KMS-11 (cell line): ENCODE results near the gene MEPE.

ENCODE experiments used
- H2AFZ ChIP-seq: fragments of 200-600 bp; sonication (generic); 2 replicates; pipeline ENCODE4 v1.6.1; 2016; ENCODE audit warnings: antibody characterized with exemption, mixed run types, low read depth
- H3K27ac ChIP-seq: fragments of 200-600 bp; sonication (generic); 2 replicates; pipeline ENCODE4 v1.6.1; 2016; ENCODE audit warnings: mild to moderate bottlenecking, mixed run types
- H3K27me3 ChIP-seq: fragments of 200-600 bp; sonication (generic); 2 replicates; pipeline ENCODE4 v1.6.1; 2017; ENCODE audit warnings: mild to moderate bottlenecking, low read depth, mixed run types, moderate library complexity; ENCODE audit not compliant: insufficient read depth
- H3K36me3 ChIP-seq: fragments of 200-600 bp; sonication (generic); 2 replicates; pipeline ENCODE4 v1.6.1; 2017; ENCODE audit warnings: mild to moderate bottlenecking, mixed run types; ENCODE audit not compliant: insufficient read depth
- H3K4me1 ChIP-seq: fragments of 200-600 bp; sonication (generic); 2 replicates; pipeline ENCODE4 v1.6.1; 2016; ENCODE audit warnings: mild to moderate bottlenecking, low read depth, mixed run types; ENCODE audit not compliant: poor library complexity, severe bottlenecking
- H3K4me2 ChIP-seq: fragments of 200-600 bp; sonication (generic); 2 replicates; pipeline ENCODE4 v1.7.0; 2016; ENCODE audit warnings: mild to moderate bottlenecking, mixed run types
- H3K4me3 ChIP-seq: fragments of 200-600 bp; sonication (generic); IDR thresholded peaks from 2 replicates; pipeline ENCODE4 v1.6.1; 2017; ENCODE audit warnings: low read depth, low read length, mixed read lengths; ENCODE audit not compliant: insufficient read depth
- H3K79me2 ChIP-seq: fragments of 200-600 bp; sonication (generic); 2 replicates; pipeline ENCODE4 v1.6.1; 2016; ENCODE audit warnings: low read depth, mixed run types; ENCODE audit not compliant: insufficient read depth
- H3K9ac ChIP-seq: fragments of 200-600 bp; sonication (generic); 2 replicates; pipeline ENCODE4 v1.6.1; 2016; ENCODE audit warnings: mild to moderate bottlenecking, mixed run types
- H4K20me1 ChIP-seq: fragments of 200-600 bp; sonication (generic); 2 replicates; pipeline ENCODE4 v1.6.1; 2016; ENCODE audit warnings: mild to moderate bottlenecking, mixed run types; ENCODE audit not compliant: insufficient read depth
- CTCF ChIP-seq: fragments of 200-600 bp; sonication (generic); conservative IDR thresholded peaks from 2 replicates; pipeline ENCODE4 v1.6.1; 2017; ENCODE audit warnings: low read depth, mild to moderate bottlenecking, antibody characterized with exemption, low read length, moderate library complexity, mixed read lengths

MEPE gene

GRCh38 chr4:87838205-87838604, 5.4 kb downstream of the MEPE start:
- TF ChIP-seq CTCF: 0 out of 2 replicates have a peak, but pooled peaks have one; percentile 26
- Histone ChIP-seq H3K27me3 (no peaks in the 10 kb centered on the region), H3K36me3 (no peaks in the 10 kb centered on the region), H3K4me1 (peaks cover under 1% of the 10 kb centered on the region), H4K20me1 (no peaks in the 10 kb centered on the region), H3K9ac (no peak overlapping the region), H3K4me3 (no peak overlapping the region), H2AFZ (no peak overlapping the region), H3K27ac (no peak overlapping the region), H3K79me2 (no peaks in the 10 kb centered on the region), H3K4me2 (no peak overlapping the region)

GRCh38 chr4:87838890-87839591, 6.3 kb downstream of the MEPE start:
- Histone ChIP-seq H3K4me1 (peaks cover 9% of the 10 kb centered on the region), H3K27ac (no peak overlapping the region), H2AFZ (0 out of 2 replicates have a peak overlapping the region, but pooled peaks have one; percentile 15), H3K27me3 (no peaks in the 10 kb centered on the region), H3K4me2 (no peak overlapping the region), H4K20me1 (no peaks in the 10 kb centered on the region), H3K4me3 (no peak overlapping the region), H3K36me3 (no peaks in the 10 kb centered on the region), H3K9ac (no peak overlapping the region), H3K79me2 (no peaks in the 10 kb centered on the region)
- peak; percentile 89 for TF ChIP-seq CTCF

GRCh38 chr4:87839592-87839946, 6.8 kb downstream of the MEPE start:
- H3K4me3 ChIP-seq: no peak overlapping the region
- H4K20me1 ChIP-seq: no peaks in the 10 kb centered on the region
- no peak overlapping the region for H3K4me2 ChIP-seq
- H3K27ac ChIP-seq: no peak overlapping the region
- TF ChIP-seq CTCF: peak; percentile 53; the same call in 1 of the 2 replicates
- H3K36me3 ChIP-seq: no peaks in the 10 kb centered on the region
- no peaks in the 10 kb centered on the region for H3K79me2 ChIP-seq
- no peak overlapping the region for H3K9ac ChIP-seq
- H2AFZ ChIP-seq: no peak overlapping the region
- no peaks in the 10 kb centered on the region for H3K27me3 ChIP-seq
- H3K4me1 ChIP-seq: peaks cover 14% of the 10 kb centered on the region

GRCh38 chr4:87840149-87840548, 7.4 kb downstream of the MEPE start:
- no peak for TF ChIP-seq CTCF
- Histone ChIP-seq H3K4me1 (peaks cover 16% of the 10 kb centered on the region), H3K9ac (no peak overlapping the region), H3K27ac (no peak overlapping the region), H3K79me2 (no peaks in the 10 kb centered on the region), H3K27me3 (no peaks in the 10 kb centered on the region), H2AFZ (no peak overlapping the region), H3K36me3 (no peaks in the 10 kb centered on the region), H3K4me2 (no peak overlapping the region), H4K20me1 (no peaks in the 10 kb centered on the region), H3K4me3 (no peak overlapping the region)
